CD4-positive, alpha-beta T cell treated with Interferon alpha-2 for 1 hour (primary cell): ENCODE data around the gene CHST3.
"Not testable (repeated sequence)": the region's sequence is repeated elsewhere in the genome, so short reads cannot be mapped to it uniquely, and the experiment has no call there.

Source experiments
- DNase-seq, 2 donors: peaks; one replicate each; pipeline ENCODE4 v3.0.0-alpha.2; 2020 to 2022

Gene CHST3

GRCh38 chr10:71952745-71953144, 11.4 kb upstream of the CHST3 start:
- DNase-seq, result no peak

GRCh38 chr10:71957546-71958275, 6.5 kb upstream of the CHST3 start:
- DNase-seq, result no peak

- no peak for DNase-seq
Measured at GRCh38 chr10:71959526-71959925, 4.7 kb upstream of the CHST3 start.

- DNase-seq, result no peak
Measured at GRCh38 chr10:71961831-71962230, 2.4 kb upstream of the CHST3 start.

- no peak for DNase-seq
Measured at GRCh38 chr10:71962901-71963300, 1.3 kb upstream of the CHST3 start.

- no peak for DNase-seq
Measured at GRCh38 chr10:71963351-71964097, 671 bp upstream of the CHST3 start.

GRCh38 chr10:71964743-71965515, 734 bp downstream of the CHST3 start:
- no peak for DNase-seq

- DNase-seq, result no peak
Measured at GRCh38 chr10:71965623-71966022, 1.4 kb downstream of the CHST3 start.

GRCh38 chr10:71966046-71967004, 2.1 kb downstream of the CHST3 start:
- DNase-seq, result no peak

GRCh38 chr10:71967958-71968357, 3.8 kb downstream of the CHST3 start:
- not testable (repeated sequence) for DNase-seq

- DNase-seq, result no peak
Measured at GRCh38 chr10:71968553-71969474, 4.6 kb downstream of the CHST3 start.

GRCh38 chr10:71969929-71970328, 5.7 kb downstream of the CHST3 start:
- DNase-seq, result no peak

- no peak for DNase-seq
Measured at GRCh38 chr10:71970331-71970730, 6.1 kb downstream of the CHST3 start.

GRCh38 chr10:71970869-71971268, 6.7 kb downstream of the CHST3 start:
- no peak for DNase-seq

GRCh38 chr10:71971311-71971731, 7.1 kb downstream of the CHST3 start:
- DNase-seq, result no peak

GRCh38 chr10:71971769-71972555, 7.8 kb downstream of the CHST3 start:
- no peak for DNase-seq

GRCh38 chr10:71972746-71973695, 8.8 kb downstream of the CHST3 start:
- DNase-seq, result no peak

GRCh38 chr10:71973777-71974488, 9.7 kb downstream of the CHST3 start:
- DNase-seq, result no peak
